Measurements from ENCODE around the gene CYP4F22.

- TF ChIP-seq CTCF (conservative IDR thresholded peaks at IDR 0.05; ENCODE audit: low read depth, low read length) (no peak), EZH2 (IDR thresholded peaks at IDR 0.05; ENCODE audit: borderline replicate concordance, low read depth, low read length, poor library complexity, severe bottlenecking) (no peak)
Observed at GRCh38 chr19:15555021-15555420, 46.7 kb downstream of the CYP4F22 start.
